Measurements from ENCODE around the gene ARMH3. TPM values are rescaled to one million over a fixed set of nuclear protein-coding genes. Genes with fewer than 3 reads are reported as not detected.
A peak's percentile ranks its signal among the peaks of the same experiment; 100 is the strongest.
"Not testable (repeated sequence)": the region's sequence is repeated elsewhere in the genome, so short reads cannot be mapped to it uniquely, and the experiment has no call there.

The ARMH3 gene
- total RNA-seq, 1 donor from 2014 or later = 26.4 TPM

GRCh38 chr10:102046095-102046494 is 9.9 kb downstream of the ARMH3 start:
- DNase-seq (ENCODE audit: low spot score) = no peak

GRCh38 chr10:102045292-102045691 is 10.7 kb downstream of the ARMH3 start:
- no peak for DNase-seq (ENCODE audit: low spot score)

- DNase-seq (ENCODE audit: low spot score) = no peak
These were observed 15.5 kb downstream of the ARMH3 start for GRCh38 chr10:102040305-102041050.

- DNase-seq (ENCODE audit: low spot score) = no peak
These were observed 17.6 kb downstream of the ARMH3 start for GRCh38 chr10:102038410-102038809.

GRCh38 chr10:102035807-102036206 is 20.2 kb downstream of the ARMH3 start:
- not testable (repeated sequence) for DNase-seq (ENCODE audit: low spot score)

GRCh38 chr10:102033787-102034186 is 22.2 kb downstream of the ARMH3 start:
- DNase-seq (ENCODE audit: low spot score) = no peak

- DNase-seq (ENCODE audit: low spot score) = no peak
These were observed 28.7 kb downstream of the ARMH3 start for GRCh38 chr10:102027261-102027660.

GRCh38 chr10:102024799-102025198 is 31.2 kb downstream of the ARMH3 start:
- DNase-seq (ENCODE audit: low spot score) = no peak

GRCh38 chr10:102020938-102021337 is 35.0 kb downstream of the ARMH3 start:
- DNase-seq (ENCODE audit: low spot score) = no peak

- no peak for DNase-seq (ENCODE audit: low spot score)
These were observed 38.7 kb downstream of the ARMH3 start for GRCh38 chr10:102017295-102017694.

GRCh38 chr10:102016416-102016815 is 39.6 kb downstream of the ARMH3 start:
- no peak for DNase-seq (ENCODE audit: low spot score)

GRCh38 chr10:102010961-102011360 is 45.0 kb downstream of the ARMH3 start:
- no peak for DNase-seq (ENCODE audit: low spot score)

GRCh38 chr10:102009801-102010425 is 46.1 kb downstream of the ARMH3 start:
- DNase-seq (ENCODE audit: low spot score) = peak; percentile 75

GRCh38 chr10:102007796-102008195 is 48.2 kb downstream of the ARMH3 start:
- DNase-seq (ENCODE audit: low spot score) = no peak

- DNase-seq (ENCODE audit: low spot score) = not testable (repeated sequence)
These were observed 48.9 kb downstream of the ARMH3 start for GRCh38 chr10:102007031-102007430.

GRCh38 chr10:102004376-102004775 is 51.6 kb downstream of the ARMH3 start:
- no peak for DNase-seq (ENCODE audit: low spot score)

- no peak for DNase-seq (ENCODE audit: low spot score)
These were observed 52.4 kb downstream of the ARMH3 start for GRCh38 chr10:102003541-102003940.

- no peak for DNase-seq (ENCODE audit: low spot score)
These were observed 54.4 kb downstream of the ARMH3 start for GRCh38 chr10:102001435-102002068.

- DNase-seq (ENCODE audit: low spot score) = no peak
These were observed 58.2 kb downstream of the ARMH3 start for GRCh38 chr10:101997803-101998202.

- no peak for DNase-seq (ENCODE audit: low spot score)
These were observed 60.4 kb downstream of the ARMH3 start for GRCh38 chr10:101995451-101996063.

GRCh38 chr10:101993651-101994200 is 62.2 kb downstream of the ARMH3 start:
- no peak for DNase-seq (ENCODE audit: low spot score)

- no peak for DNase-seq (ENCODE audit: low spot score)
These were observed 62.8 kb downstream of the ARMH3 start for GRCh38 chr10:101993221-101993620.

Measured in mucosa of gallbladder (tissue), 1 donor.